ENCODE results near the gene BDP1.

Gene BDP1

DNA sequence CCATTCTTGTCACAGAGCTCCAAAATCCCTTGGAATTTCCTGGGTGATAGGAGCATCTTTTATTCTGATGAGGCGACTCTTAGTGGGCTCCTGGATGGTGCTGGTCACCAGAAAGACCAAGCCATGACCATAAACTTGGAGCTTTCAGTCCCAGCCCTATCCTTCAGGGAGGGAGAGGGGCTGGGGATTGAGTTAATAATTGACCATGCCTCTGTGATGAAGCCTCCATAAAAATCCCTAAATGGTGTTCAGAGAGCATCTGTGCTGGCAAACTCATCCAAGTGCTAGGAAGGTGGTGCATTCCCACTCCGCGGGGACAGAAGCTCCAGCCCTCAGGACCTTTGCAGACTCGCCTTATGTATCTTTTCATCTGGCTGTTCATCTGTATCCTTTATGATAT lies 160.4 kb downstream of the BDP1 start:
- TF ChIP-seq, protein P1, sequence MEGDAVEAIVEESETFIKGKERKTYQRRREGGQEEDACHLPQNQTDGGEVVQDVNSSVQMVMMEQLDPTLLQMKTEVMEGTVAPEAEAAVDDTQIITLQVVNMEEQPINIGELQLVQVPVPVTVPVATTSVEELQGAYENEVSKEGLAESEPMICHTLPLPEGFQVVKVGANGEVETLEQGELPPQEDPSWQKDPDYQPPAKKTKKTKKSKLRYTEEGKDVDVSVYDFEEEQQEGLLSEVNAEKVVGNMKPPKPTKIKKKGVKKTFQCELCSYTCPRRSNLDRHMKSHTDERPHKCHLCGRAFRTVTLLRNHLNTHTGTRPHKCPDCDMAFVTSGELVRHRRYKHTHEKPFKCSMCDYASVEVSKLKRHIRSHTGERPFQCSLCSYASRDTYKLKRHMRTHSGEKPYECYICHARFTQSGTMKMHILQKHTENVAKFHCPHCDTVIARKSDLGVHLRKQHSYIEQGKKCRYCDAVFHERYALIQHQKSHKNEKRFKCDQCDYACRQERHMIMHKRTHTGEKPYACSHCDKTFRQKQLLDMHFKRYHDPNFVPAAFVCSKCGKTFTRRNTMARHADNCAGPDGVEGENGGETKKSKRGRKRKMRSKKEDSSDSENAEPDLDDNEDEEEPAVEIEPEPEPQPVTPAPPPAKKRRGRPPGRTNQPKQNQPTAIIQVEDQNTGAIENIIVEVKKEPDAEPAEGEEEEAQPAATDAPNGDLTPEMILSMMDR (IDR thresholded peaks at IDR 0.05; ENCODE audit: insufficient read depth, low read length, missing control alignments): no peak
- H3K4me3 ChIP-seq (ENCODE audit: low read depth, low read length): no peak overlapping the region
- CTCF ChIA-PET: interaction anchor here (0.9 kb wide), 1 partner anchor 15 kb away, joined by 3 read pairs; no protein-coding TSS in a partner anchor
- no peak for DNase-seq (ENCODE audit: low read depth, low spot score)
- POLR2A ChIA-PET: no interaction called here

Measured in AG04449 (cell line).